Measurements from ENCODE around the gene CERKL.

Gene CERKL

DNA sequence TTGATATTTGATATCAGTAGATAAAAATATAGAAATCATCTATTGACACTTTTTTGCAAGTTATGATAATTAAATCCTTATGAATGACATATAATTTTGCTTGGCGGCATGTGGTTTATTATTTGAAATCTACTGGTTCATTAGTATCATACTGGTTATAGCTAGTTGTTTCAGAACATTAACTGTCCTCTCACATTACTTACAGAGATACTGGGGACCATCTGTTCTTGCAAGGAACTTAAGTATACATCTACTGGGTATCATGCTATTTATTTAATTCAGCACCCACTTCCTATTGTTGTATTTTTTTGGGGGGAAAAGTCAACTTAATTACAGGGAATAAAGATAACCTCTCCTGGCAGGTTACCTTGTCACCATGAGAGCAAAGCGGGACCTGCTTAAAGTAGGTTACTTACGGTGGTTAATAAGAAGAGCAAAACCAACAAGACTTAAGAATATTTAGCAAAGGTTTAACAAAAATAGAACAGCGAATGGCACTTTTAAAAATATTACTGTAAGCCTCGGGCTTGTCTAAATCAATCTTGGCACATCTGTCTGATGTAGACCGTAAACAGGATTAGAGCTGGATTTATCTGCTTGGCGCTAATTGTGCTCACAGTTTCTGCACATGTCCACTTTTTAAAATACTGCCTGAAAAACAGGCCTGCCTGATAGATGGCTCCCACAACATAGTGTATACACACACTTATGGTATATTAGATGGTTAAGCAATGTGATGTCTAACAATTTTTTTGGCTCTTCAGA lies 41.8 kb downstream of the CERKL start:
- Mint-ChIP-seq H3K4me1 (no peaks in the 10 kb centered on the region), H3K27ac (no peak overlapping the region), H3K4me3 (no peak overlapping the region), H3K27me3 (ENCODE audit: low read depth, poor library complexity) (no peaks in the 10 kb centered on the region), H3K36me3 (ENCODE audit: low read depth) (no peaks in the 10 kb centered on the region), H3K9me3 (no peaks in the 10 kb centered on the region)
- DNase-seq = no peak
- TF ChIP-seq, protein P1, sequence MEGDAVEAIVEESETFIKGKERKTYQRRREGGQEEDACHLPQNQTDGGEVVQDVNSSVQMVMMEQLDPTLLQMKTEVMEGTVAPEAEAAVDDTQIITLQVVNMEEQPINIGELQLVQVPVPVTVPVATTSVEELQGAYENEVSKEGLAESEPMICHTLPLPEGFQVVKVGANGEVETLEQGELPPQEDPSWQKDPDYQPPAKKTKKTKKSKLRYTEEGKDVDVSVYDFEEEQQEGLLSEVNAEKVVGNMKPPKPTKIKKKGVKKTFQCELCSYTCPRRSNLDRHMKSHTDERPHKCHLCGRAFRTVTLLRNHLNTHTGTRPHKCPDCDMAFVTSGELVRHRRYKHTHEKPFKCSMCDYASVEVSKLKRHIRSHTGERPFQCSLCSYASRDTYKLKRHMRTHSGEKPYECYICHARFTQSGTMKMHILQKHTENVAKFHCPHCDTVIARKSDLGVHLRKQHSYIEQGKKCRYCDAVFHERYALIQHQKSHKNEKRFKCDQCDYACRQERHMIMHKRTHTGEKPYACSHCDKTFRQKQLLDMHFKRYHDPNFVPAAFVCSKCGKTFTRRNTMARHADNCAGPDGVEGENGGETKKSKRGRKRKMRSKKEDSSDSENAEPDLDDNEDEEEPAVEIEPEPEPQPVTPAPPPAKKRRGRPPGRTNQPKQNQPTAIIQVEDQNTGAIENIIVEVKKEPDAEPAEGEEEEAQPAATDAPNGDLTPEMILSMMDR (IDR thresholded peaks at IDR 0.05) = no peak

DNA sequence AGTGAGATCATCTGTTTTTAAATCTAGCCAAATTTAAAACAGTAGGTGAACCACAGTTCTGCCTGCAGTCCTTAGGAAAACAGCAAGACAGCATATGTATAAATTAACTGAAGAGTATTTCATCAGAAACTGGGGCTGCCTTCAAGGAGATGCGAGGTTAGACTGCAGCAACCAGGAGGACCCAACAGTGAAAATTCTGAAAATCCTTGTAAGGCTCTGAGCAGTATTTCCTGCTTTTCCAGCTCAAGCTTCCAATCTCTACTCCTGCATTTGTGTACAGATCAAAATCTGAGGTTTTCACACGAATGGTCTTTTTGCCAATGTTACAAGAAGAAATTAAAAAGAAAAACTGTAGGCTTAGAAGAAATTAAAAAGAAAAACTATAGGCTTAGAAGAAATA lies 43.7 kb downstream of the CERKL start:
- no peaks in the 10 kb centered on the region for H3K36me3 Mint-ChIP-seq (ENCODE audit: low read depth)
- no peak for DNase-seq
- H3K4me3 Mint-ChIP-seq = no peak overlapping the region
- no peaks in the 10 kb centered on the region for H3K27me3 Mint-ChIP-seq (ENCODE audit: low read depth, poor library complexity)
- TF ChIP-seq, protein P1 (IDR thresholded peaks at IDR 0.05) = no peak
- no peaks in the 10 kb centered on the region for H3K4me1 Mint-ChIP-seq
- H3K9me3 Mint-ChIP-seq = no peaks in the 10 kb centered on the region
- no peak overlapping the region for H3K27ac Mint-ChIP-seq

DNA sequence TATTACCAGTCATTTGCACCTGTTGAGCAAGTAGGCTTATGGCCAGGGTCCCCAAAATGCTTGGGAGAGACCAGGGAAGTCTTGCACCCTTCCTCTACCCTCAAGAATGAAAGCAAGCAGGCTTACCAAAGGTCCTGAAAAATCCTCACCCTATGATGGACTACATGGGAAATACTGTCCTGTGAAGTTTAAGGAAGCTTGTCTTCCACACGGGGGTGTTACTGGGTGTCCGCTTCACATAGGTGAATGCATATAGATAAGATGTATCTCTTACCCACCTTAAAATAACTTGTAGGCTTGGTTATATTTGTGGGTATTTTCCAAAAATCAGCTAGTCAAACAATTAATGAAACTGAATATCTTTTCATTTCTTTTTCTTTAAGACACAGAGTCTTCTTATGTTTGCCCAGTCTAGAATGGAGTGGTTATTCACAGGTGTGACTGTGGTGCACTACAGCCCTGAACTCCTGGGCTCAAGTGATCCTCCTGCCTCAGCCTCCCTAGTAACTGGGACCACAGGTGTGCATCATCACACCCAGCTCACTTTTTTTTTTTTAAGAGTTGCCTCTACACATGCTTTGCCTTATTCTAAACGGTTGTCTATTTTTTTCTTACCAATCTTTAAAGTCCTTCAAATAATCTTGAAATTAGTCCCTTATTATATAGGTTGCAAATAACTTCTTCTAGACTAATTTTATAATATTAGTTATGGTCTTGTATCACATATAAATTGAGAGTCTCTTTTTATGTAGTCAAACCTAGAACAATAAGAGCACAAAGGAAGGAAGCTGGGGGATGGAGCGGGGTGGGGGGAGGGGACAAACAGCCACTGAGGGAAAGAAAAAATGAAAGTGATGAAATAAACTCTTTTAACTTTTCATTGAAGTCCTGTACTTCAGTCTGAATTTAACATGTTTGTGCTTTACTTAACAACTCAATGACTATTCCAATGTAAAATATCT lies 49.0 kb downstream of the CERKL start:
- DNase-seq = no peak
- TF ChIP-seq, protein P1 (IDR thresholded peaks at IDR 0.05) = no peak
- H3K27me3 Mint-ChIP-seq (ENCODE audit: low read depth, poor library complexity) = no peaks in the 10 kb centered on the region
- H3K4me3 Mint-ChIP-seq = no peak overlapping the region
- no peak overlapping the region for H3K27ac Mint-ChIP-seq
- H3K9me3 Mint-ChIP-seq = peaks cover 5% of the 10 kb centered on the region
- H3K4me1 Mint-ChIP-seq = no peaks in the 10 kb centered on the region
- no peaks in the 10 kb centered on the region for H3K36me3 Mint-ChIP-seq (ENCODE audit: low read depth)

DNA sequence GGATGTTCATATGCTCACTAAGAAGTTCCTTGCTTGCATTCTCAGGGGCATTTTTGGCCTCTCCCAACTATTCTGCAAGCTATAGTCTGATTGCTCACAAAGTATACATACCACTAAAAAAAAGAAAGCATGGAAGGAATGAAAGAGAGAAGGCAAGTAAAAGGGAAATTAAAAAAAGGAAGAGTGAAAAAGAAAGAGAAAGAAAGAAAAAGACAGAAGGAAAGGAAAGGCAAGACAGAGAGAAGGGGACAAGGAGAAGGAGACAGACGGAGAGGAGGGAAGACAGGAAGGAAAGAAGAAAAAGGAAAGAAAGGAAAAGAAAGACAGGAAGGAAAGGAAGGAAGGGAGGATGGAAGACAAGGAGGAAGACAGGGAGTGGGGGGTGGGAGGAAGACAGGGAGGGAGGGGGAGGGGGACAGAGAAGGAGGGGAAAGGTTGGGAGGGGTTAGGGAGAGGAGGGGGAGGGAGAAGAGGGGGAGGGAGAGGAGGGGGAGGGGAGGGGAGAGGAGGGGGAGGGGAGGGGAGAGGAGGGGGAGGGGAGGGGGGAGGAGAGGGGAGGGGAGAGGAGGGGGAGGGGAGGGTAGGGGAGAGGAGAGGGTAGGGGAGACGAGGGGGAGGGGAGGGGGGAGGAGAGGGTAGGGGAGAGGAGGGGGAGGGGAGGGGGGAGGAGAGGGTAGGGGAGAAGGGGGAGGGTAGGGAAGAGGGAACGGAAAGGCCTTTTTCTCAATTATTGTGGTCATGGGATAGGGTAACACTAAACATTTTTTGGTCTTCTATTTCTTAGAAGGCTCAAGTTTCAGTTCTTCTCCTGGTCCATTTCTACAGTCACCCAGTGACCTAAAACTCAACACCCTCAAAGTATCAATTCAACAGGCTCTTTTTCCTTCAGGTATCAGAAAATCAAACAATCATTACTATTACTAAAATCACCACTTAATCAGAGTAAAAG lies 50.7 kb downstream of the CERKL start:
- no peak overlapping the region for H3K4me3 Mint-ChIP-seq
- no peaks in the 10 kb centered on the region for H3K27me3 Mint-ChIP-seq (ENCODE audit: low read depth, poor library complexity)
- no peak for DNase-seq
- H3K27ac Mint-ChIP-seq = no peak overlapping the region
- H3K36me3 Mint-ChIP-seq (ENCODE audit: low read depth) = no peaks in the 10 kb centered on the region
- TF ChIP-seq, protein P1 (IDR thresholded peaks at IDR 0.05) = no peak
- no peaks in the 10 kb centered on the region for H3K4me1 Mint-ChIP-seq
- H3K9me3 Mint-ChIP-seq = peaks cover 5% of the 10 kb centered on the region

DNA sequence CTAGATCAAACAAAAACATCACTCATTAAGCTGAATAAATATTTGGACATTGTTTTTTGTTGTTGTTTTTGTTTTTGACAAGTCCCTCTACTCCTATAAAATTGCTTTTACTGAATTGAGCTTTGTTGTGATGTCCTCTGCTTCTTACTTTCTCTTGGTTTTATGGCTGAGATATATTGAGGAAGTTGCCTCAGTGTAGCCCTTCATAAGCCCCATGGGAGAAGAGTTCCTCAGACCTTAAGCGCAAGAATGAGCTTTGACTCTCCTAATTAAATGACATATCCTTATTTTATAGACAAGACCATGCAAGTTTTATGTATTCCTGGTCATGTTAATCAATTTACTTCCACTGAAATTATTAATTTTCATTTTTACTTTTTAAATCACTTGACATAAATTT lies 54.9 kb downstream of the CERKL start:
- no peak for DNase-seq
- no peak overlapping the region for H3K4me3 Mint-ChIP-seq
- H3K27ac Mint-ChIP-seq = no peak overlapping the region
- H3K4me1 Mint-ChIP-seq = no peaks in the 10 kb centered on the region
- H3K27me3 Mint-ChIP-seq (ENCODE audit: low read depth, poor library complexity) = peaks cover 4% of the 10 kb centered on the region
- H3K9me3 Mint-ChIP-seq = peaks cover 5% of the 10 kb centered on the region
- TF ChIP-seq, protein P1 (IDR thresholded peaks at IDR 0.05) = no peak
- H3K36me3 Mint-ChIP-seq (ENCODE audit: low read depth) = no peaks in the 10 kb centered on the region

All from nephron progenitor cell (in vitro differentiated cells).